GM19372 (cell line): Measurements from ENCODE around the gene ACYP2.

Experiments
- ATAC-seq: cut with Tn5 transposase; IDR thresholded peaks from one replicate; pipeline ENCODE4 v1.9.1; 2021; ENCODE audit warnings: mild to moderate bottlenecking, low read depth, moderate library complexity; ENCODE audit not compliant: unreplicated experiment

Gene ACYP2

DNA sequence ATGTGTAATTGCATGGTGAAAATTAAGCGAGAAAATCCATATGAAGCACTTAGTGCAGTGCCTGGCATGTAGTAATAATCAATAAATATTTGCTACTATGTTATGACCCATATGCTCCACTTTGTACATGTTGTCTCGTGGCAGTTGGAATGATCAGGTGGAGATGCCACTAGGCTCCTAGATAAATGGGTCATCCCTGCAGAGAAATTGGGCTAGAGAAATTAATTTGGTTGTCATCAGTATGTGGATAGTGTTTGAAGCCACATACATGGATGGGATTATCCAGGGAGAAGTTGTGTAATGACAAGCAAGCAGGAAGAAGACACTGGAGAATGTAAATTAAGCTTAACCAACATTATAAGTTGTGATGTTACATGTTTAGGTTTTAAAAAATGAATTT lies 33.0 kb downstream of the ACYP2 start:
- ATAC-seq, result no peak

DNA sequence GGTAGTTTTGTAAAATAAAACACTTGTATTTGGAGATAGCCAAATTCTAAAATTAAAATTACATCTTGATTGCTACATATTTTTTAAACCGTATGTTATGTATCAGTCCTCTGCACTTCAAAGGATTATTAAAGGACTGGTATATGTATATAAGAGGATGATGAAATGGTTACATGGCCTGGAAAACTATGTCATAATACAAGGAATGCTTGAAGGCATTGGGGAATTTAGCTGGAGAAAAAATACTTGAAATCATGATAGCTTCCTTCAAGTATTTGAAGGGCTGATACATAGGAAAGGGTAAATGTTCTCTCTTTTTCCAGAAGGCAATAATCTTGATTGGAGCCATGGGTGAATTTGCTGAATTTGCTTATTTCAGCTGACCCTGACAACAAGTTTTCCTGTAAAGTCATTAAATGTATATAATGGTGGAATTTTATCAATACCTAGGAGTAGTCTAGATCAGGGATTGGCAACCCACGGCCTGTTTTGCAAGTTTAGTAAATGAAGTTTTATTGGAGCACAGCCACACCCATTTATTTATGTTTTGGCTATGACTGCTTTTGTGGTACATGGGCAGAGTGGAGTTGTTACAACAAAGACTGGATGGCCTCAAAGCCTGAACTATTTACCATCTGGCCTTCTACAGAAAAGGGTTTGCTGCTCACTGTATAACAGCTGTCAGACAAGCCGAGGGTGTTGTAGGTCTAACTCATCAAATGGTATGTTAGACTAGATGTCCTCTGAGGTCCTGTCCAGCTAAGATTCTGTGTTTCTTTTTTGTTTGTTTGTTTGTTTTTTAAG lies 34.4 kb downstream of the ACYP2 start:
- no peak for ATAC-seq

DNA sequence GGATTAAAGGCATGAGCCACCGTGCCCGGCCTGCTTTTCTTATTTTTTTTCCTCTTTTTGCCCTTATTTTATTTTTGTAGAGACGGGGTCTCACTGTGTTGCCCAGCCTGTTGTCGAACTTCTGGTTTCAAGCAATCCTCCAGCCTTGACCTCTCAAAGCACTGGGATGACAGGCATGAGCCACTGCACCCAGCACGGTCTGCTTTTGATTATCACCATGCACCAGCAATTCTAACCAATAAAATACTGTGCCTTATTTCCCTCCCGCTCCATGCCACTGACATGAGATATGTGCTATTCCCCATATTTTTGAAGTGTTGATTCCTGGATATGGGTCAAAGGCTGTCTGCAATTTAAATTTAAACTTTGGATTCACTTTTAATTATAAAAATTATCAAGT lies 42.9 kb downstream of the ACYP2 start:
- ATAC-seq, result no peak

DNA sequence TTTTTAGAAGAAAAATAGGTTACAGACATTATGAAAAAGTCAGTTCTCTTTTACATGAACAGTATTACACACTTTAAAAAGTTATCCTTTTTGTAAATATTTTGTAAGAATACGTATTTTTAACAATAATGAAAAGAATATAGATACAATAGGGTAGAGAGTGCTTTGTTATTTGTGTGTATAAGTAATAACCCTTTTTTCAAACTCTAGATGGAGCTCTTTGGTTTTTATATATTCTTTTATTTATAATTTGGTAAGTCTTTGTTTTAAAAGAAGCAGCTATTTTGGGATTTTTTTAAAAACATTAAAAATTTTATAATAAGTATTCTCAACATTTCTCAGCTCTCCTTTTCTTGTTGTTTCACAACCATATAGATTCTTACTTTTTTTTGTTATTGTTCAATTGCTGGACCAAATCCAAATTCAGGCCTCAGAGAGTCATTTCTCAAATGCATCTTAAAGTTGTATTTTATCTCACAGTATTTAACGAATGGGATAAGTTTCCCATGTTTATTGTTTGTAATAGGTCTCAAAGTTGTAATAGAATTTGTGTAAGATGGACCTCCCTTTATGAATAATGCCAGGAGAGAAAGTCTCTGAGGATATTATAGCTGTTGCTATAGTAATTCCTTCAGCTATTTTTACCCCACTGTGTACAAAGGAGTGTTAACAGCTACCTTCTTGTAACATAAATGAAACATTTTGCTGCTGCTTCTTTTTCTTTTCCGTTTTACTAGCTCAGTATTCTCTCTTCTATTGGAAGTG lies 46.4 kb downstream of the ACYP2 start:
- no peak for ATAC-seq

DNA sequence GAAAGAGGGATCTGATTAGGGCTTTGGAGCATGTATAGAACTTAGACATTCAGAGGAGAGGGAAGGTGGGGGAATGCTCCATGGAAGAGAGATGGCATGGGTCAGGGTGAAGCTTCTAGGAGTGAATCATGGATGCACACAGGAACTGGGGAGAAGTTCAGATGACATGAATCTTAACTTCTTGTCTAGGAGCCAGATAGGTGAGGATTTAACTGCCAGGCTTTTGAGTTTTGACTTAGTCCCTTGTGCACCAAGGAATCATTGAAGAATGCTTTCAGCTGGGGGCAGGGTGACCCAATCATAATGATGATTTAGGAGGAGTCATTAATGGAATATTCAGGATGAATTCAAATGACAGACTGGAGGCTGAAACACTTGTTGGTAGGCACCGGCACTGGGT lies 48.7 kb downstream of the ACYP2 start:
- ATAC-seq, result no peak

DNA sequence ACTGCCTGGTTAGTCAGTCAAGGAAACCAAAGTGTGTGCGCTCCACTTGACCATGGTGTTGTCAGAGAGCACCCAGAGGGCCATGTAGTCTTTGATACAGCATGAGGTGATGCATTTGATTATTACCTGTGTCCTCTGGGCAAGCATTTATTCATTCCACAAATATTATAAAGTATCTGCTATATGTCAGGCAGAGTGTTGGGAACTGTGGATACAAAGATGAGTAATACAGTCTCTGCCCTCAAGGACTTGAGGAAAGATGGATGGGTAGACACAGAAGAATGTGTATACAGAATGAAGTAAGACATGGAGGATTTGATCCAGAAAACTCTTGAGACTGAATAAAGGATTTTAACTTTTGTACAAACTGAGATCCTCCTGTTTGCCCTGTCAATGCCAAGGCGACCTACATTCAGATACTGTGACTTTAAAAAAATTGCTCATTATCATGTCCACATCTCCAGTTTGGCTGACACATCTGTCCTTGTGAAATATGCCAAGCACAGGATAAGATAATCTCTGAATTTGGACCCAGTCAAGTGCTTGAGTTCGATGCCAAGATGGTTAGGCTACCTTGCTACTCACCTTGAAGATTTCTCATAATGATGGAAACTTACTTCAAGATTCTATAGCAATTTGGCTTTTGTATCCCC lies 50.8 kb downstream of the ACYP2 start:
- no peak for ATAC-seq

DNA sequence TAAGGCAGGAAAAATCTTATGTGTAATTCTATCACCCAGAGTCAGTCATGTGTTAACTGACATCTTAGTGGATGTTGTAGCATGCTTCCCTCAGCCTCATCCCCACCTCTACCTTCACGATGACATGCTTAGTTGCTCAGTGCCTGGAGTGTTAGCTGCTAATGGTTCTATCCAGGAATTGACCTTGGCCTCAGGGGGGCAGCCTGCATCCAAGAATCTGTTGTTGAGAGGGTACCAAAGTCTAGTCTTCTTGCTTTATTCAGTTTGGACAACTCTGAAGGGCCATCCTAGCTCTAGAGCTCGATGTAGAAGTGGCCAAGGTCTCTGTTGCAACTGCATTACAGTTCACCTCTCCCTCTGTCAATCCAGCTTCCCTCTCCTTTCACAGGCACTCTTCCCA lies 61.2 kb downstream of the ACYP2 start:
- no peak for ATAC-seq

DNA sequence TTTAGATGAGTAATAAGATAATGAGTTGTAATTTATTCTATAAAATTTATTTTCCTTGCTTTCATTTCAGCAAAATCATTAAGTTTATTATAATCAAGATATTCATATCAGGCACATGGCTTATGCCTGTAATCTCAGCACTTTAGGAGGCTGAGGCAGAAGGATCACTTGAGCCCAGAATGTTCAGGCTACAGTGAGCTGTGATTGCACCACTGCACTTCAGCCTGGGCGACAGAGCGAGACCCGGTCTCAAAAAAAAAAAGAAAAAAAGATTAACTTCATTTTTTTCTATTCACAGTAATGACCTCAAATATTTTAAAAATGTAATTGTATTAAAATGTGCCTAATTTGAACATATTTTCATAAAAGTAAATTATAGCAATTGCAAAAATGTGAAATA lies 67.9 kb downstream of the ACYP2 start:
- no peak for ATAC-seq

DNA sequence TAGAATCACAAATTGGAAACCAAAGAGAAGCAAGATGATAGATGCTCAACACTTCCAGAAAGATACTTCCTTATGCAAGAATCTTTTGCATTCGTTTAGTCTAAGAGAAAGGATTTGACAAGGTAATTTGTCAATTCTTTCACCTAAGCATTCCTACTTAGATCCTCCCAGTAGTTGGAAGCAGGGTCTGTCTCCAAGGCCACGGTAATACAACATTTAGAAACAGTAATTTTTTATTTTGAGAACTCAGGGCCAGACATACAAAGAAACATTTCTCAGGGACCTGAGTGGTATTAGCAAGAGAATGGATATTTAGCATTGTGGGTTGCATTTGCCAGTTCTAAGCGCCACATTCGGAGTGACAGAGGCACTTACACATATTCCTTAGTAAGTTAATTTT lies 68.6 kb downstream of the ACYP2 start:
- ATAC-seq, result no peak

DNA sequence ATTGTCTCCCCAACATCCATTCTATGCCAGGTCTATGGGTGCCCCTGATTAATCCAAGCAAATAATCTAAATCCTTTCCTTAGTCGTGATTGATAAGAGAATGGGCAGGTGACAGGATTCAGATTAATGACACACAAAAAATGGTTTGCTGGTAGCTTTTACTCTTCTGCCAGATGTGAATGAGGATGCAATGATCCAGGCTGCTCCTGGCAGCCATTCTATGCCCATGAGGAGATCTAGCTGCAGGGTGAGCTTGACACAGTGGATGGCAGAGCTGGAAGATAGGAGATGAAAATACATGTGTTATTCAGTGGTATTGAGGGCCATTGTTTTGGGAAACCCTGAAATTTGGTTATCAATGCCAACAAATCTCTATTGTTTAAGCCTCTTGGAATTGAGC lies 69.7 kb downstream of the ACYP2 start:
- no peak for ATAC-seq

DNA sequence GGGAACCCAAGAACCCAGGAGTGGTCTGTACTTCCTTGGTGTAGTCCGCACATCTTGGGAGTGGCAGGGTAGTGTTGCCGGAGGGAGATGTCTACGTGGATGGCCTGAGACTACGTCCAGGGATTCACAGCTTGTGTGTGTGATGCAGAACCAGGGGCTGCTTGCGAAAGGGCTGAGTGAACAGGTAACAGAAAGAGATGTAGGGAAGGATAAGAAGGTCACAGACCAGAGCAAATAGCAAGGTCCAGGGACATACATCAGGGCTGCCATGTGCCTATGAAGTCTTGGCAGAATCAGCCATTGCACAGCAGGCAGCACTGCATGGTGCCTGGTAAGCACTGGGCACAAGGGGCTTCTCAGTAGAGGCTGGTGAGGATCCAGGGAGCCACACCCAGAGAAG lies 71.9 kb downstream of the ACYP2 start:
- no peak for ATAC-seq

DNA sequence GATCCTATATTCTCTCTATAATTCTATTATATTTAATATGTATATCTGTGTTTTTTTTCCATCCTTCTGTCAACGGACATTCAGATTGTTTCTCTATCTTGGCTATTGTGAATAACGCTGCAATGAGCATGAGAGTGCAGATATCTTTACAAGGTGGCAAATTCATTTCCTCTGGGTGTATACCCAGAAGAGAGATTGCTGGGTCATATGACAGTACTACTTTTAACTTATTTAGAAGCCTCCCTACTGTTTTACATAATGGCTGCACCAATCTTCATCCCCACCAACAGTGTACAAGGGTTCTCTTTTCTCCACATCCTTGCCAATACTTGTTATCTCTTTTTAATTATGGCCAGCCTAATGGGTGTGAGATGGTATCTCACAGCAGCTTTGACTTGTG lies 74.1 kb downstream of the ACYP2 start:
- no peak for ATAC-seq

DNA sequence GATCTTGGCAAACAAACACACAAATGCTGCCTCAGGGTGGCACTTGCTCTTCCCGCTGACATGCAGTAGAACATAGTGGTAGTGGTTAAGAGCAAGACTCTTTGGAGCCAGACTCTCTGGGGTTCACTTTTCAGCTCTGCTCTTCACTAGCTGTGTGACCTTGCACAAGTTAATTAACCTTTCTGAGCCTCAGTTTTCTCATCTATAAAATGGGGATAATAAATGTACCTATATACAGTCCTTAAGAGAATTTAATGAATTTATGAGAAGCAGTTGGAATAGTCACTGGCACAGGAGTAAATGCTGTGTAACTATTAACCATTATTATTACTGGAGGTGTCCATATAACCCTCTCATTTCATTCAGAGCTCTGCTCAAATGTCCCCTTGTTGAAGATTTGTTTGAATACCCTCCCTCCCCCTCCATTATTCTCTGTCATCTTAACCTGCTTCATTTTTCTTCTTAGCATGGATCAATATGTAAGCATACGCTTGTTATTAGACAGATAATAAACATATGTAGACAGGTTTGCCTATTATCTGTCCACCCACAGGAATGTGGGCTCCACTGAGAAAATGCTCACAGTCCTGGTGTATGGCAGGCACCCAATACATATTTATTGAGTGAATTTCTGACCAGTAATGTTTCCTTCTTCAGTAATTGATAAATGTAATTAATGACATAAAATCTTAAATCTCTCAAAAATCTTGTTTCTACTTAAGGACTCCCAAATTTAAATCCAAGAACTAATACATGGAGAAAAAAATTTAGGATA lies 76.1 kb downstream of the ACYP2 start:
- no peak for ATAC-seq

DNA sequence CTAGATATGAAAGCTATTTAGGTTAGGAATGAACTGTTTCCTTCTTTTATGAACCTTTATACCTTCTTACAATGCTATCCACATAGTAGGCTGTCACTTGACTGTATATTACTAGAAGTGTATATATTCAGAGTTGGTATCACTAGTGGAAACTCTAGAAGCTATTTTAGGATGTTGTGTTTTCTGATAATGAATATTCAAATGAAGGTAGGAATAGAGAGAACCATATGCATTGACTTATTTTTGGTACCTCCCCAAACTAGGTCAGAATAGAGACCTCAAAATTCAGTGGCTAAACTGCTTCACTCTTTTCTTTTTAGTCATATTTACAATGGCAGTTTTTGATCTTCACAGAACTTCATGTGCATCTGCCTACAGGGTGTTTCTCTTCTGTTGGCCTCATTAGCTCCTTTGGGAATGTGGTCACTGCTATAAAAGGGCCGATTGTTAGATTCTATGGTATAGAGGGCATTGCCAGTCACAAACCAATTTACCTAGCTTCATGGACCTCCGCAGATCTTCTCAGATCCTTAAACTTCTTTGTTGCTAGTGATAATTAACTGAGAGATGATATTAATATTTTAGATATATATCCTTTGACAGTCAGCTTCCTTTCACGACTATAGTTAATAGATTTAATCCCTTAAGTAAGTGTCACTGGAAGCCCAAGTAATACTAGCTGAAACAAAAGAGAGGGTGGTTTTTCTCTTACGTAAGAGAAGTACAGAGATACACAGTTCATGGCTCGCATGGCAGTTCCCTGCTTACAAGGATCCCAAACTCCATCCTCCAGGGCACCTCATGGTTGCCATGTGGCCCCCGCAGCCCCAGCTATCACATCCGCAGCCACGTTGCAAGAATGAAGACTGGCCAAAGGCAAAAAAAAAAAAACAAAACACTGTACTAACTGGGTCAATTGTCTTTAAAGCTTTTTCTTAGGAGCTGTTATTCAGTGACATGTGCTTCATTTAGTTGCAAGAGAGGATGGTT lies 79.6 kb downstream of the ACYP2 start:
- no peak for ATAC-seq

DNA sequence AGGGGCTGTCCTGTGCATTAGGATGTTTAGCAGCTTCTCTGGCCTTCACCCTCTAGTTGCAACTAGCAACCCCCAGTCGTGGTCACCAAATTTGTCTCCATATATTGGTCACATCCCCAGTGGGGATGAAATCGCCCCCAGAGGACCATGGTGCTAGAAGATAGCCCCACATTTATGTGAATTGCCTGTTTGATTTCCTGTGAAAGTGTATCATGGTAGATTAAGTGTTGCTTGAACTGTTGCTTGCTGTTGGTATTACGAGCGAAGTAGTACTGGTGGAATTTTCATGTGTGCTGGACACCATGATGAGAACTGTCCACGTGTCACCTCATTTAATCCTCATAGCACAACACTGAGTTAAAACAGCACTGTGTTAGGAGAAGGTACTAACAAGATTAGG lies 81.2 kb downstream of the ACYP2 start:
- no peak for ATAC-seq

DNA sequence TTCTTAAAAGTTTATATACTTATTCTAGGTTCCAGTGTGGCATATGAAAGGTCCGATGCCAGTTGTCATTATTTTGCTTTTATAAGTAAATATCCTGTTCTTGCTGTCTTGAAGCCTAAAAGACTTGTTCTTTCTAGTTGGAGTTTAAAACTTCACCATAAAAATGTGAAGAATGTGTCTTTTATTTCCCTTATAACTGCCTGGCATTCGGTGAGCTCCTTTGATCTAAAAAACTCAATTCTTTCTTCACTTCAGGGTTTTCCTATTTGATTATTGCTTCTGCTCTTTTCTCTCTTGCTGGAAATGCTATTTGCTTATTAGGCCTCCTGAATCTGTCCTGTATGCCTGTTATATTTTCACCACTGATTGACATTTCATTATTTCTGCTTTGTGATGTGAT lies 89.1 kb downstream of the ACYP2 start:
- ATAC-seq, result no peak

DNA sequence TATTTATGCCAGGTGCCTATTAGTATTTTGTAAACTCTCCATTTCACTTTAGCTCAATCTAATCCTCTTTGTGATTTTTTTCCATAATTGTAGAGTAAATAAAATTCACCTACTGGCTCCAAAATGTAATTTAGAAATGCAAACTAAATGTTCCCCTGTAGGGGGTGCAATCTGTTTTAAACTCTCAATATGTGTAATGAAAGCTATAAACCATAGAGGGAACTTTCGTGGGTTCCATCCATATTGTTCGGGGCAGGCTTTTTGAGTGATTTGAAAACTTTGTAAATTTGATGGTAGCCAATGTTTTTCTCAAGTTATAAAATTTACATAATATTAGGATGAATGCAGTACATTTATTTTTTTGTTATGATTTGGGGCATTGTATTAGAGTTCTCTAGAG lies 91.2 kb downstream of the ACYP2 start:
- ATAC-seq, result no peak

DNA sequence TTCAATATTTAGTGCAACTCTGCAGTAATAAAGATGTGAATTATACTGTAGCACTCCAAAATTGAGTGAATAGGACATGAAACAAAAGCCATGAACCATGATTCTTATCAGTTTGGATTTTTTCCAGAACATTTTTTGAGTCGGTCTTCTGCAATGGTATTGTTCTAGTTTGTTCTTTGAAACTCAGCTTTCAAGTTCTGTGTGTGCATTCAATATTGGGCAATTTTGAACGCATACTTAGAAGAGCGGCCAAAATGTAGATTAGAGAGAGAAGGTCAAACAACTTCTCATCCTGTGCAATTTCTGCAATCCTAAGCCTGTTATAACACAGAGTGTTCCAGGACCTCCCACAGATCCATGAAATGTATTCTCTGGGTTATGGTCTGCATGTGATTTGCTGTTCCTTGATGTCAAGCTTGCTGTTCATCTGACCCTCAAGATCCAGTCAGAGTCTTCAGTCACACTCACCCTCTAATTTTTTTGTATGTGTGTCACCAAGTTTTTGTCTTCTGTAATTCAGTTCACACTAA lies 92.3 kb downstream of the ACYP2 start:
- ATAC-seq, result no peak
